Measurements from ENCODE around the gene IGSF9B. TPM values are rescaled to one million over a fixed set of nuclear protein-coding genes. Genes with fewer than 3 reads are reported as not detected.

The IGSF9B gene
- total and polyA plus RNA-seq, 4 donors, result 0.07 to 0.33 (median 0.09) TPM; not detected in 1

DNA sequence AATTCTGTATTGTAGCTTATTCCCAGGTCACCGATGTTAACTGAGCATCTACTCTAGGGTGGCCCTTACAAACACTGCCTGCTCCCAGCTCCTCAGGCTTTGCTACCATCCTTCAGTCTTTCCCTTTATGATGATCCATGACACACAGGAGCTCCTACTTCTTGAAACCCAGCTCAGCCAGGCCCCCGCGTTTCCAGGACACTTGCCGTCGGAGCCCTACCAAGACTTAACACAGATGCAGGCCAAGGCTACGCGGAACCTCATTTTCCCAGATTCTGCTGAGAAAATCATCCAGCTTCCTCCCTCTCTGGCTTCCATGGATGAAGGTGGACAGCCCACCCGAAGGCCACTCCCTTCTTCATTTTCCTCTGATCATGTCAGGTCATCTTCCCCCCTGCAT, 18.6 kb downstream of the IGSF9B start:
- Histone ChIP-seq H3K4me3 (ENCODE audit: low read depth in 1 of 3, low read length in 3 of 3) (no peak overlapping the region), H3K36me3 (ENCODE audit: control insufficient read depth in 4 of 4, insufficient read depth in 3 of 4, low read depth in 1 of 4, low read length in 3 of 4) (no peaks in the 10 kb centered on the region), H3K27me3 (ENCODE audit: control insufficient read depth in 4 of 4, insufficient read depth in 4 of 4, low read length in 3 of 4) (no peaks in the 10 kb centered on the region), H3K9ac (ENCODE audit: low read depth in 1 of 2, low read length in 2 of 2) (no peak overlapping the region), H3K27ac (ENCODE audit: low read depth in 1 of 2, low read length in 2 of 2) (no peak overlapping the region), H3K9me3 (ENCODE audit: control insufficient read depth in 4 of 4, low read length in 3 of 4) (no peaks in the 10 kb centered on the region), H3K4me1 (ENCODE audit: control insufficient read depth in 4 of 4, insufficient read depth in 4 of 4, low read length in 3 of 4) (no peaks in the 10 kb centered on the region)
- WGBS, result 91% methylated on average over 8 of the region's 8 CpGs
- TF ChIP-seq YY1 (IDR thresholded peaks at IDR 0.05) (no peak), HNF4G (IDR thresholded peaks at IDR 0.05) (no peak), JUND (IDR thresholded peaks at IDR 0.05) (no peak), SP1 (IDR thresholded peaks at IDR 0.05) (no peak), NR2F2 (IDR thresholded peaks at IDR 0.05) (no peak), EGR1 (IDR thresholded peaks at IDR 0.05; ENCODE audit: low read depth in 2 of 2) (no peak)
- TF ChIP-seq, protein P1, sequence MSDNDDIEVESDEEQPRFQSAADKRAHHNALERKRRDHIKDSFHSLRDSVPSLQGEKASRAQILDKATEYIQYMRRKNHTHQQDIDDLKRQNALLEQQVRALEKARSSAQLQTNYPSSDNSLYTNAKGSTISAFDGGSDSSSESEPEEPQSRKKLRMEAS (IDR thresholded peaks at IDR 0.05), result no peak
- TF ChIP-seq, protein P2, sequence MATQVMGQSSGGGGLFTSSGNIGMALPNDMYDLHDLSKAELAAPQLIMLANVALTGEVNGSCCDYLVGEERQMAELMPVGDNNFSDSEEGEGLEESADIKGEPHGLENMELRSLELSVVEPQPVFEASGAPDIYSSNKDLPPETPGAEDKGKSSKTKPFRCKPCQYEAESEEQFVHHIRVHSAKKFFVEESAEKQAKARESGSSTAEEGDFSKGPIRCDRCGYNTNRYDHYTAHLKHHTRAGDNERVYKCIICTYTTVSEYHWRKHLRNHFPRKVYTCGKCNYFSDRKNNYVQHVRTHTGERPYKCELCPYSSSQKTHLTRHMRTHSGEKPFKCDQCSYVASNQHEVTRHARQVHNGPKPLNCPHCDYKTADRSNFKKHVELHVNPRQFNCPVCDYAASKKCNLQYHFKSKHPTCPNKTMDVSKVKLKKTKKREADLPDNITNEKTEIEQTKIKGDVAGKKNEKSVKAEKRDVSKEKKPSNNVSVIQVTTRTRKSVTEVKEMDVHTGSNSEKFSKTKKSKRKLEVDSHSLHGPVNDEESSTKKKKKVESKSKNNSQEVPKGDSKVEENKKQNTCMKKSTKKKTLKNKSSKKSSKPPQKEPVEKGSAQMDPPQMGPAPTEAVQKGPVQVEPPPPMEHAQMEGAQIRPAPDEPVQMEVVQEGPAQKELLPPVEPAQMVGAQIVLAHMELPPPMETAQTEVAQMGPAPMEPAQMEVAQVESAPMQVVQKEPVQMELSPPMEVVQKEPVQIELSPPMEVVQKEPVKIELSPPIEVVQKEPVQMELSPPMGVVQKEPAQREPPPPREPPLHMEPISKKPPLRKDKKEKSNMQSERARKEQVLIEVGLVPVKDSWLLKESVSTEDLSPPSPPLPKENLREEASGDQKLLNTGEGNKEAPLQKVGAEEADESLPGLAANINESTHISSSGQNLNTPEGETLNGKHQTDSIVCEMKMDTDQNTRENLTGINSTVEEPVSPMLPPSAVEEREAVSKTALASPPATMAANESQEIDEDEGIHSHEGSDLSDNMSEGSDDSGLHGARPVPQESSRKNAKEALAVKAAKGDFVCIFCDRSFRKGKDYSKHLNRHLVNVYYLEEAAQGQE (IDR thresholded peaks at IDR 0.05), result no peak
- TF ChIP-seq, protein P3, sequence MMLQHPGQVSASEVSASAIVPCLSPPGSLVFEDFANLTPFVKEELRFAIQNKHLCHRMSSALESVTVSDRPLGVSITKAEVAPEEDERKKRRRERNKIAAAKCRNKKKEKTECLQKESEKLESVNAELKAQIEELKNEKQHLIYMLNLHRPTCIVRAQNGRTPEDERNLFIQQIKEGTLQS (IDR thresholded peaks at IDR 0.05), result no peak
- TF ChIP-seq, protein P4, sequence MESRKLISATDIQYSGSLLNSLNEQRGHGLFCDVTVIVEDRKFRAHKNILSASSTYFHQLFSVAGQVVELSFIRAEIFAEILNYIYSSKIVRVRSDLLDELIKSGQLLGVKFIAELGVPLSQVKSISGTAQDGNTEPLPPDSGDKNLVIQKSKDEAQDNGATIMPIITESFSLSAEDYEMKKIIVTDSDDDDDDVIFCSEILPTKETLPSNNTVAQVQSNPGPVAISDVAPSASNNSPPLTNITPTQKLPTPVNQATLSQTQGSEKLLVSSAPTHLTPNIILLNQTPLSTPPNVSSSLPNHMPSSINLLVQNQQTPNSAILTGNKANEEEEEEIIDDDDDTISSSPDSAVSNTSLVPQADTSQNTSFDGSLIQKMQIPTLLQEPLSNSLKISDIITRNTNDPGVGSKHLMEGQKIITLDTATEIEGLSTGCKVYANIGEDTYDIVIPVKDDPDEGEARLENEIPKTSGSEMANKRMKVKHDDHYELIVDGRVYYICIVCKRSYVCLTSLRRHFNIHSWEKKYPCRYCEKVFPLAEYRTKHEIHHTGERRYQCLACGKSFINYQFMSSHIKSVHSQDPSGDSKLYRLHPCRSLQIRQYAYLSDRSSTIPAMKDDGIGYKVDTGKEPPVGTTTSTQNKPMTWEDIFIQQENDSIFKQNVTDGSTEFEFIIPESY (IDR thresholded peaks at IDR 0.05), result no peak
- no peak for DNase-seq (ENCODE audit: low spot score)

DNA sequence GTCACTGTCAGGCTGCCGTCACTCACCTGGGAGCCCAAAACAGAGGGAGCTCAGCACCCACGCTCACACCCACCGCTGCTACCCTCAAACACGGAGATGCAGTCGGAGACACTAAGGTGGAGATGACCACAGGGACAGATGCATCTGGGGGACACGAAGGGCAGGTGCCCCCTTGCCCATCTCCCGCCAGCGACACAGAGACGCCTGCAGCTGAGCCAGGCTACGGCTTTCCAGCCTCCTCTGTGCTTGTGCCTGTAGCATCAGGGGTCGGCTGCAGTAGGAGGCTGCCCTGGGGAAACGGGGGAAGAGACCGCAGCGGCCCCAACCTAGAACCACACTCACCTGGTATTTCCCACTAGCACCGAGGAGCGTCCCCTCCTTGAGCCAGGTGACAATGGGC, 19.3 kb downstream of the IGSF9B start:
- TF ChIP-seq FOXA1 (IDR thresholded peaks at IDR 0.05) (no peak), EGR1 (IDR thresholded peaks at IDR 0.05; ENCODE audit: low read depth in 2 of 2) (no peak), TAF1 (conservative IDR thresholded peaks at IDR 0.05) (no peak), RAD21 (IDR thresholded peaks at IDR 0.05) (no peak), CTCF (IDR thresholded peaks at IDR 0.05; ENCODE audit: low read depth, low read length, missing input control) (no peak), HNF4A (conservative IDR thresholded peaks at IDR 0.05) (no peak), SP1 (IDR thresholded peaks at IDR 0.05) (no peak), HNF4G (IDR thresholded peaks at IDR 0.05) (no peak)
- TF ChIP-seq, protein P2 (IDR thresholded peaks at IDR 0.05), result no peak

More for the DNA sequence above, 19.3 kb downstream of the IGSF9B start:
- no peaks in the 10 kb centered on the region for H3K27me3 ChIP-seq (ENCODE audit: control insufficient read depth in 4 of 4, insufficient read depth in 4 of 4, low read length in 3 of 4)
- H3K4me3 ChIP-seq (ENCODE audit: low read depth in 1 of 3, low read length in 3 of 3), result no peak overlapping the region
- H3K4me1 ChIP-seq (ENCODE audit: control insufficient read depth in 4 of 4, insufficient read depth in 4 of 4, low read length in 3 of 4), result no peaks in the 10 kb centered on the region
- H3K9ac ChIP-seq (ENCODE audit: low read depth in 1 of 2, low read length in 2 of 2), result no peak overlapping the region
- no peak overlapping the region for H3K27ac ChIP-seq (ENCODE audit: low read depth in 1 of 2, low read length in 2 of 2)
- no peaks in the 10 kb centered on the region for H3K36me3 ChIP-seq (ENCODE audit: control insufficient read depth in 4 of 4, insufficient read depth in 3 of 4, low read depth in 1 of 4, low read length in 3 of 4)
- DNase-seq (ENCODE audit: low spot score), result no peak
- no peaks in the 10 kb centered on the region for H3K9me3 ChIP-seq (ENCODE audit: control insufficient read depth in 4 of 4, low read length in 3 of 4)
- 89% methylated on average over 16 of the region's 16 CpGs for WGBS

Measured in liver (tissue), 9 donors.